Measurements from ENCODE around the gene TNFRSF4. TPM values are rescaled to one million over a fixed set of nuclear protein-coding genes. Genes with fewer than 3 reads are reported as not detected.
A peak's percentile ranks its signal among the peaks of the same experiment; 100 is the strongest.

The TNFRSF4 gene
- total and polyA plus RNA-seq, 2 of the 8 experiments (the other 6 are each of a cell fraction or from before 2014, with no cell fraction given), result 0.06 TPM; not detected in 1

DNA sequence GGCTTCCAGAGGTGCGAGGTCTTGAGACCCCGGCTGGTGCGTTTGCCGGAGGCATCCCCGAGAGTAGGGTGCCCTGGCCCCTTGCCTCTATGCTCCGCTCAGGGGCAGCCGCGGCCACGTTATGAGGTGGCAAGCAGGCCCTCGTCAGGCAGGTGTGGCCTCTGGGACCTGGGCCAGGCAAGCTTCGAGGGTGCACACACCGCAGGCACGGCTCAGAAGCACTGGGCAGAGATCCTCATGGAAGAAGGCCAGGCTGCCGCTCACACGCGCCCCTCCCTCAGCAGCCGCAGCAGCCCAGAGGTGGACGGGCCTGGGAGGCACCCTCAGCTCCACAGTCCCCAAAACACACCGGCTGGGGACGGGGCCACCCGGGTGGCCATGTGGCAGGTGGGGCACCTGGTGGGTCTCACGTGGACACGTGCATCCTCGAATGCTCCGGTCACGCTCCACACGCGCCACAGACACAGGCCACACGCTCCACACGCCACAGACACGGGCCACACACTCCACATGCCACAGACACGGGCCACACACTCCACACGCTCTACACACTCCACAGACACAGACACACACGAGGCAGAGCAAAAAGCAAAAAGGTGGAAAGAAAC lies 11.4 kb upstream of the TNFRSF4 start:
- no peak for TF ChIP-seq EP300 (IDR thresholded peaks at IDR 0.05; ENCODE audit: borderline replicate concordance in 1 of 2, low read depth in 2 of 2, low read length in 2 of 2)
- peak; percentile 46; the same call in 1 of the 2 replicates for TF ChIP-seq EGR1 (IDR thresholded peaks at IDR 0.05; ENCODE audit: borderline replicate concordance, low read depth, low read length)
- no peak for DNase-seq (ENCODE audit: low read depth in 1 of 2, low spot score in 2 of 2)
- H3K9me3 ChIP-seq (ENCODE audit: insufficient read depth in 2 of 2, low read depth in 1 of 2, low read length in 1 of 2), result no peaks in the 10 kb centered on the region
- peaks cover 34% of the 10 kb centered on the region for H3K79me1 ChIP-seq (ENCODE audit: low read depth, low read length)
- H3K27me3 ChIP-seq (replicated peaks in 1 of 4; ENCODE audit: control insufficient read depth in 3 of 4, extremely low read depth in 1 of 4, insufficient read depth in 3 of 4, low read length in 3 of 4), result no peaks in the 10 kb centered on the region
- no peak overlapping the region for H3K14ac ChIP-seq (ENCODE audit: insufficient read length)
- H3K4ac ChIP-seq (replicated peaks; ENCODE audit: insufficient read length, low read depth, low read length), result no peak overlapping the region
- no peaks in the 10 kb centered on the region; the same call in 1 of the 2 replicates for H3K23me2 ChIP-seq (ENCODE audit: low read depth, low read length)
- no peak overlapping the region for H2BK20ac ChIP-seq (ENCODE audit: low read length)
- H3K4me2 ChIP-seq (ENCODE audit: insufficient read depth in 1 of 2, low read depth in 2 of 2, low read length in 2 of 2), result no peak overlapping the region
- no peak overlapping the region for H2BK12ac ChIP-seq (ENCODE audit: low read depth, low read length)
- no peak overlapping the region for H2AFZ ChIP-seq (ENCODE audit: low read length)
- no peak overlapping the region for H4K8ac ChIP-seq (ENCODE audit: extremely low read depth, insufficient read depth, low read length)
- H3K4me1 ChIP-seq (replicated peaks in 1 of 4; ENCODE audit: control insufficient read depth in 3 of 4, insufficient read depth in 4 of 4, low read length in 3 of 4), result no peaks in the 10 kb centered on the region
- H2BK5ac ChIP-seq (ENCODE audit: low read depth, low read length), result 0 out of 2 replicates have a peak overlapping the region, but pooled peaks have one; percentile 18
- no peak overlapping the region for H3K27ac ChIP-seq (ENCODE audit: low read depth, low read length)
- H4K5ac ChIP-seq (ENCODE audit: insufficient read length, low read depth, low read length), result no peak overlapping the region
- H3K18ac ChIP-seq (ENCODE audit: extremely low read depth, low read length), result no peak overlapping the region
- H2AK5ac ChIP-seq (ENCODE audit: low read depth, low read length), result no peak overlapping the region
- no peak overlapping the region for H4K91ac ChIP-seq (replicated peaks; ENCODE audit: insufficient read length, low read length)
- no peak for FAIRE-seq
- ChIA-PET CTCF (ENCODE audit: partially characterized antibody) (interaction anchor here (1.1 to 6.2 kb wide), 5 partner anchors 10 to 103 kb away, joined by 3 to 28 read pairs (median 4); no protein-coding TSS in a partner anchor), POLR2A (ENCODE audit: partially characterized antibody) (interaction anchor here (1.0 to 3.1 kb wide), 2 partner anchors 9 to 51 kb away, joined by 3 to 15 read pairs; partner anchors contain the start of gene TTLL10)
- peaks cover 6 to 27% of the 10 kb centered on the region in 2 experiments; a peak in 3 of 4 replicates for H3K79me2 ChIP-seq (ENCODE audit: control insufficient read depth in 1 of 2, insufficient read depth in 2 of 2, low read length in 2 of 2)
- peaks cover 4 to 32% (median 17%) of the 10 kb centered on the region in 4 experiments; a peak in 7 of 8 replicates for H3K36me3 ChIP-seq (ENCODE audit: control insufficient read depth in 2 of 4, insufficient read depth in 4 of 4, low read length in 3 of 4)
- H3K4me3 ChIP-seq (ENCODE audit: extremely low read depth in 1 of 4, insufficient read depth in 2 of 4, low read depth in 3 of 4, low read length in 4 of 4), result no peak overlapping the region
- no peak overlapping the region for H2BK120ac ChIP-seq (replicated peaks; ENCODE audit: low read depth, low read length)
- H4K20me1 ChIP-seq (replicated peaks in 1 of 2; ENCODE audit: control insufficient read depth in 1 of 2, insufficient read depth in 2 of 2, low read length in 2 of 2), result peaks cover 5 to 31% of the 10 kb centered on the region in 2 experiments
- no peak overlapping the region for H3K56ac ChIP-seq (replicated peaks; ENCODE audit: insufficient read length, low read depth, low read length)
- WGBS, 2 experiments (ENCODE audit: extremely low coverage in 1 of 2, insufficient coverage in 1 of 2, insufficient read length in 1 of 2, insufficient replicate concordance in 2 of 2, low coverage in 1 of 2, low lambda C conversion rate in 2 of 2, missing lambda C conversion rate in 1 of 2), result 92% methylated on average over 30 of the region's 34 CpGs; no CpG with 5 or more reads in 1 of the 2 experiments
- no peak overlapping the region for H3K9ac ChIP-seq (replicated peaks in 1 of 4; ENCODE audit: extremely low read depth in 1 of 4, low read depth in 3 of 4, low read length in 3 of 4)
- H2BK15ac ChIP-seq (ENCODE audit: low read length), result no peak overlapping the region
- H3K23ac ChIP-seq (ENCODE audit: insufficient read length), result no peak overlapping the region
